H1 (cell line): ENCODE results near the gene R3HDM2. TPM values are rescaled to one million over a fixed set of nuclear protein-coding genes. Genes with fewer than 3 reads are reported as not detected.

Experiments
- CHD7 ChIP-seq: fragments of 300-600 bp; sonication (generic); IDR thresholded peaks from 2 replicates; pipeline ENCODE4 v1.7.1; 2012; ENCODE audit warnings: low read length, moderate library complexity, mild to moderate bottlenecking, inconsistent platforms; ENCODE audit not compliant: insufficient replicate concordance
- CTBP2 ChIP-seq: IDR thresholded peaks from 2 replicates; pipeline ENCODE4 v1.7.0; 2011; ENCODE audit warnings: borderline replicate concordance, mild to moderate bottlenecking, moderate library complexity, mixed read lengths, low read length; ENCODE audit not compliant: insufficient read depth, insufficient read length
- JUND ChIP-seq: IDR thresholded peaks from 2 replicates; pipeline ENCODE4 v1.6.1; 2011; ENCODE audit warnings: mild to moderate bottlenecking, improper control_type of control experiment, low read length
- KDM5A ChIP-seq: fragments of 200-600 bp; IDR thresholded peaks from 2 replicates; pipeline ENCODE4 v1.7.1; 2012; ENCODE audit warnings: mild to moderate bottlenecking, low read length, inconsistent platforms, mixed read lengths
- PHF8 ChIP-seq: fragments of 200-600 bp; sonication (generic); conservative IDR thresholded peaks from 2 replicates; pipeline ENCODE4 v1.7.1; 2012; ENCODE audit warnings: low read depth, mild to moderate bottlenecking, inconsistent platforms, low read length, moderate library complexity
- RNF2 ChIP-seq: fragments of 200-900, 300-1000 bp; sonication (generic); IDR thresholded peaks from 2 replicates; pipeline ENCODE4 v1.7.1; 2016; ENCODE audit warnings: borderline replicate concordance, low read depth, mild to moderate bottlenecking, antibody characterized with exemption, low read length; ENCODE audit not compliant: poor library complexity, severe bottlenecking; ENCODE audit errors: missing control alignments
- SRF ChIP-seq: IDR thresholded peaks from 2 replicates; pipeline ENCODE4 v1.6.1; 2011; ENCODE audit warnings: mild to moderate bottlenecking, low read depth, low read length, moderate library complexity
- TAF7 ChIP-seq: optimal IDR thresholded peaks from 2 replicates; pipeline ENCODE3; 2011; ENCODE audit warnings: low read depth, mild to moderate bottlenecking, inconsistent platforms, low read length, moderate library complexity, borderline replicate concordance
- ZNF274 ChIP-seq: IDR thresholded peaks from 2 replicates; pipeline ENCODE4 v1.7.0; 2012; ENCODE audit warnings: low read length, borderline replicate concordance; ENCODE audit errors: extremely low read depth
- polyA plus RNA-seq, 7 experiments: library from polyadenylated mRNA; depleted of rRNA in 3 of 7; stranded (reverse) in 5 of 7; unstranded in 2 of 7; fragments of >200 nt in 5 of 7; fragments of 200-250 nt in 2 of 7; gene quantifications; 1 replicate in 5 of 7; 2 replicates in 1 of 7; 4 replicates in 1 of 7; pipeline versions ENCODE4 v1.2.1 to v1.2.3, GENCODE V29; 2011 to 2013; ENCODE audit warnings: missing spikeins in 2 of 7, mixed read lengths in 2 of 7
- total RNA-seq: library from RNA; stranded (reverse); fragmentation: NEBNext Ultra II Directional; extraction: Animal tissue kit (Norgen Biotek cat#: 25700); gene quantifications from 2 replicates; pipeline ENCODE4 v1.2.1, GENCODE V29; 2021

Gene R3HDM2
- total and polyA plus RNA-seq, 2 of the 8 experiments (the other 6 are each of a cell fraction or from before 2014, with no cell fraction given), result 25.6 to 27.0 TPM

- TF ChIP-seq RNF2, result peak; percentile 0
- TF ChIP-seq JUND, result no peak
- no peak for TF ChIP-seq SRF
- peak; percentile 50 for TF ChIP-seq PHF8
- peak; percentile 76 for TF ChIP-seq CTBP2
- TF ChIP-seq KDM5A, result no peak
- TF ChIP-seq CHD7, result no peak
- TF ChIP-seq TAF7, result peak; percentile 11
- TF ChIP-seq ZNF274, result no peak
Measured at GRCh38 chr12:57240066-57240921, 190.5 kb downstream of the R3HDM2 start (continued).
